ENCODE results near the gene RPS15.
"Not testable (repeated sequence)": the region's sequence is repeated elsewhere in the genome, so short reads cannot be mapped to it uniquely, and the experiment has no call there.

RPS15 gene

GRCh38 chr19:1420085-1420484 is 18.1 kb upstream of the RPS15 start:
- DNase-seq (ENCODE audit: low read depth in 2 of 2) = not testable (repeated sequence)

- DNase-seq (ENCODE audit: low read depth in 2 of 2) = no peak
Observed at GRCh38 chr19:1420590-1420989, 17.6 kb upstream of the RPS15 start.

GRCh38 chr19:1421218-1421957 is 16.8 kb upstream of the RPS15 start:
- no peak for DNase-seq (ENCODE audit: low read depth in 2 of 2)

- no peak for DNase-seq (ENCODE audit: low read depth in 2 of 2)
Observed at GRCh38 chr19:1421958-1422305, 16.3 kb upstream of the RPS15 start.

- DNase-seq (ENCODE audit: low read depth in 2 of 2) = no peak
Observed at GRCh38 chr19:1422360-1422759, 15.8 kb upstream of the RPS15 start.

DNA sequence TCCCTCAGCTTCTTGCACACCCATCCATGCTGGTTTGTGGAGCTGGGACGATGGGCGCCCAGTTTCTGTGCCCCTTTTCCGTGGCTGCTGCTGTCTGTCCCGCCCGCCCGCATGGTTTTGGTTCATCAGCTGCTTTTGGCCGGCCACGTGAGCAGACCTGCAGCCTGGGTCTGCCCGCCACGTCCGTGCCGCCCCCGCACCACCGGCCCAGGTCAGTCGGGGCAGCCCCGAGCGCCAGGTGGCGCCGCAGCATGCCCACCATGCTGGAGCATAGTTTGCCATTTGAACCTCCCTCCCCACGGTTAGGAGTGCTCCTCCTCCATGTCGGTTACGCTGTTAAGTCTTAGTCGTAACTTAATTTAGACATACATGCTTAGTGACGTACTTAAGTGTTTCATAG is 15.3 kb upstream of the RPS15 start:
- DNase-seq (ENCODE audit: low read depth in 2 of 2) = no peak

DNA sequence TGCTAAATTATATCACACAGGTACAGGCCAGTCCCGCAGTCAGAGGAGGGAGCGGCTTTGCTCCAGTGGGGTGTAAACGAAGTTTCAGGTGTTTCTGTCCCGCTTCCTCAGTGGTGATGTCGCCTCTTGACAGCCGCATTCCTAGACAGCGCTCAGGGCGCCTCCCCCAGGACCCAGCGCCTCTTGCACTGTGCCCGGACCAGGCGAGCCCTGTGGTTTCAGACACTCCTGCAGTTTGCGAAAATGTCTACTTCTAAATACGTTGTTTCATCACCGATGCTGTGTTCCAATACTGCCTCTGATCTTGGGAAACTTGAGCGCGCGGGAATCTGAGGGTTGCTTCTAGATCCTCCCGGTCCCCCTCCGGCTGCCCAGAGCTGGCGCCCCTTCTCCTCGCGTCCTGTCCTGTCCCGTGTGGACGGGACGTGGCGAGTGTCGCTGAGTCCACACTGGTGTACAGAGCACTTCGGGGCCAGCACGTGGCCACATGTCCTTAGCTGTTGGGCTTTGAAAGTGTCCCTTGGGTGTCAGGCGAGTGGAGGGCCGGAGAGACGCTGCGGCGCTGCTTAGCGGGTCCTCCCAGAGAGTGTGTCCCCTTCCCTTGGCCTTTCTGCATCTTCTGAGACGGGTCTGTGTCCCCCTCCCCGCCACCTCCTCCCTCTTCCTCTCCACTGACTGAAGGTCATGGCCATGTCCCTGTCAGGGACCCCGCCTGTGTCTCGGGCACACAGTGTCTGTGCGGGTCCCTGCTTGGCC is 14.6 kb upstream of the RPS15 start:
- no peak for DNase-seq (ENCODE audit: low read depth in 2 of 2)

GRCh38 chr19:1424192-1424955 is 13.8 kb upstream of the RPS15 start:
- DNase-seq (ENCODE audit: low read depth in 2 of 2) = no peak

- no peak for DNase-seq (ENCODE audit: low read depth in 2 of 2)
Observed at GRCh38 chr19:1425102-1425837, 12.9 kb upstream of the RPS15 start.

- no peak for DNase-seq (ENCODE audit: low read depth in 2 of 2)
Observed at GRCh38 chr19:1425902-1426301, 12.3 kb upstream of the RPS15 start.

DNA sequence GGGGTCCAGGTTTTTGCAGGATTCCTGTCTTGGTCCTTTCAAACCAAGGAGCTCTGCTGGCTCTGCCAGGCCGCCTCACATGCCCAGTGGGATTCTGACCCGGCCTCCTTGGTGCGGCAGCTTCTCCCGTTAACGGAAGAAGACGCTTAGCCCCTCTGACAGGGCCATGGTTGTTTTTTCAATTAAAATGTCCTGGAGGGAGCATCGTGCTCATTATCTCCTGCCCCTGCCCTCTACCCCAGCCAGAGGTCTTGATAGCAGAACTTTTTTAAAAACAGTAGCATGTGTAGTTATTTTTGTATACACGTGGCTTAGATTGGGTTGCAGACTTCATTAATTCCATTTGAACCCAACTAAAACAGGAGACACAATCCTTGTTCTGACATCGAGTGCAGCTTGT is 11.5 kb upstream of the RPS15 start:
- no peak for DNase-seq (ENCODE audit: low read depth in 2 of 2)

DNA sequence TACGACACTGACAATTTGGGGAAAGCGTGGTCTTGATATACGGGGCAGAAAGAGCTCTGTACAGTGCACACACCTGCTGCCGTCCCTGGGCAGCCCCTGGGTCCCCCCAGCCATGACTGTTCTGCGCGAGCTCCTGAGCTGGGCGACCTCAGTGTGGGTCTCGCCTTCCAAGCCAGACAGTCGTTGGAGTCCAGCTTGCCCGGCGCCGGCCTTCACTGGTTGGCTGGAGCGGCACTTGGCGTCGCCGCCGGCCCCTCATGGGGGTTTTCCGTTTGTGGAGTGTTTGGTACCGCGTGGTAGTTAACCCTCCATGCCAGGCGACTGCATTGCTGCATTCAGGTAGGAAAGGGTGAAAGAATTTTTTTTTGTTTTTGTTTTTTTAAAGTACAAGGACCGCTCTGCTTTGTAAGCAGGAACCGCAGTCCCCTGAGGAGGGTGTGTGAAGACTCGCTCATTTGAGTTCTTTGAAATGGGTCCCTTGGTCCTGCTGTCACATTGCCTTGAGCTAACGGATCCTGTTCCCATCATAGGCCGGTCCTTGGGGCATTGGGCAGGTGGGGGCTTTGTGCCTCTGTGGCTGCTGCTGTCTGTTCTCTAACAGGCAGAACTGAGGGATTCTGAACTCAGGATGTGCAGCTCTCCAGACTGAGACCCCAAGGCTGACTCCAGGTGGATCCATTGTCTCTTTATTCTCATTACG is 10.8 kb upstream of the RPS15 start:
- DNase-seq (ENCODE audit: low read depth in 2 of 2) = no peak

GRCh38 chr19:1428738-1429391 is 9.3 kb upstream of the RPS15 start:
- no peak for DNase-seq (ENCODE audit: low read depth in 2 of 2)

DNA sequence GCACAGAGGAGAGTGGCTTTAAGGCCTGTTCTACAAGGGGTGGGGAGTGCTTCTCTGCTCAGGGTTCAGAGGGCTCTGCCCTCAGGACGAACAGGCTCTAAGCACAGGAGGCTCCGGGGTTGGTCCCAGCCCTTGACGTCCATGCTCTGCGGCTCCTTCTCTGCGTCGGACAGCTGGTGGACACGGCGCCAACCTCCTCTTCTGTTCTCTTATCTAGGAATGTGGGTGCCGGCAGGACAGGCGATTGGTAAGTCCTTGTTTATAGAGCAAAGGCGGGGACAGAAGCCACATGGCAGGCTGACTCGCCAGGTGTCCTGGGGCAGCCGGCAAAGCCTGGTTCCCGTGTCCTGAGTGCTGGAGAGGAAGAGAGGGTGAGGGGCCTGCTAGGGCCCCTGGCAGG is 8.4 kb upstream of the RPS15 start:
- DNase-seq (ENCODE audit: low read depth in 2 of 2) = no peak

DNA sequence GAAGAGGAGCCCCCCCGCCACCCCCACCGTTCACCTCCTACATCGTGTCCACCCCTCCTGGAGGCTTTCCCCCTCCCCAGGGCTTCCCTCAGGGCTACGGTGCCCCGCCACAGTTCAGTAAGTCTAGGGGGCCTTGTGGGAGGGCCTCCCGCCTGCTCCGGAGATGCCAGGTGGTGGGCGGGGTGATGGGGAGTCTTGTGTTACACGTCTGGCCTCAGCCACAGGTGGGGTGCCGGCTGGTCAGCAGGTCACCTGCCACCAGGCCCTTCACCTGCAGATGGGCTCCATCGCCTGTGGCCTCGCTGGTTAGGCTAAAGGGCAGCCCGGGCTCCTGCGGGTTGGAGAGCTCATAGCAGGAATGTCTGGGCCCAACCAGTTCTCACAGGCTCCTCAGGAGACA is 8.0 kb upstream of the RPS15 start:
- DNase-seq (ENCODE audit: low read depth in 2 of 2) = no peak

- no peak for DNase-seq (ENCODE audit: low read depth in 2 of 2)
Observed at GRCh38 chr19:1431759-1432506, 6.3 kb upstream of the RPS15 start.

DNA sequence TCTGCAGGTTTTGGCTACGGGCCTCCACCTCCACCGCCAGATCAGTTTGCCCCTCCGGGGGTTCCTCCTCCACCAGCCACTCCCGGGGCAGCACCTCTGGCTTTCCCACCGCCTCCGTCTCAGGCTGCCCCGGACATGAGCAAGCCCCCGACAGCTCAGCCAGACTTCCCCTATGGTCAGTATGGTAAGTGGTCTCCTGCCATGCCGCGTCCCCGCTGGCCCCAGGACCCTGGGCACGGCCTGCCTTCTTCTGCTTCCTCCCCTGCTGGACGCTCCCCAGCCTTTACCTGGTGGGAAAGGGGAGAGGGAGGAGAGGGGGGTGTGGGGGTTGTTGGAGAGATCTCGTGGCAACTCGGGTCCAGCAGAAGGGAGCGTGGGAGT is 5.7 kb upstream of the RPS15 start:
- DNase-seq (ENCODE audit: low read depth in 2 of 2) = no peak

DNA sequence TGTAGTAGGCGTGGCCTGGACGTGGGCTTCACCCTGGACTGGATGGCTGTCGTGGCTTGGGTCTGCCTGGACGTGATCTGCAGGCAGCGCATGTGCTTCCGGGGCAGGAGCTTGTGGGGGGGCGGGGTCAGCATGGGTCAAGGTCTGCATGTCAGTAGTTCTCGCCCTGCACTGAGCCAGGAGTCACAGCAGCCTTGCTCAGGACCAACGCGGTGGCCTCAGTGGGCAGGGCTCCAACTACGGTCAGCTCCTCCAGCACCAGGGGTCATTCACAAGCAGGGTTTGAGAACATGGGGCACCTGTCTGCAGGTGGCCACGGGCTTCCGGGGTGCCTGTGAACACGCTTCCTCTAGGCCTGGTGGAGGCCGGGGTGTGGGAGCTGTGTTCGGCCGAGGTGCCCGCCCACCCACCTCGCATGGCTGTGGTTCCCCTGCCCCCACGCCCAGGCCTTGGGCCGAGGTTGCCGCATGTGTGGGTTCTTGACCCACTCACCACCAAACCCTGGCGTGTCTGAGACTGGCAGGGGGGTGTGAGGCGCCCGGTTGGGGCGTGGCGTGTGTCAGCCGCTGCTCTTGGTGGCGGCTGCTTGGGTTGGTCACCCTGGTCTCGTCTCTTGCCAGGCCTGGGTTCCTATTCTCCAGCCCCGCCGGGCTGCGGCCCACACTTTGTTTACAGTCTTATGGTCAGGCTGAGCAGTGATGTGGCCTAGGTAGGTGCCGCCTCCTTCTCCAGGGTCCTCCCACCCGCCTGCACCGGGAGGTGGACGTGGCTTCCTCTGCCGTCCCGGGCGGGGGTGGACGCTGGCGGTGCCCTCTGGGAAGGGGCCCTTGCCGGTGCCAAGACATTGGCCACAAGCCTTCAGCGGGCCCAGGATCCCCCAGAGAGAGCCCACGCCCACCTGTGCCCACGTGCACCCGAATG is 4.8 kb upstream of the RPS15 start:
- no peak for DNase-seq (ENCODE audit: low read depth in 2 of 2)

- DNase-seq (ENCODE audit: low read depth in 2 of 2) = no peak
Observed at GRCh38 chr19:1434040-1434366, 4.2 kb upstream of the RPS15 start.
